Measurements from ENCODE around the gene LRBA. TPM values are rescaled to one million over a fixed set of nuclear protein-coding genes. Genes with fewer than 3 reads are reported as not detected.
"Not testable (repeated sequence)": the region's sequence is repeated elsewhere in the genome, so short reads cannot be mapped to it uniquely, and the experiment has no call there.

LRBA gene
- total and polyA plus RNA-seq, 9 donors: 9.7 to 49.2 (median 30.4) TPM

DNA sequence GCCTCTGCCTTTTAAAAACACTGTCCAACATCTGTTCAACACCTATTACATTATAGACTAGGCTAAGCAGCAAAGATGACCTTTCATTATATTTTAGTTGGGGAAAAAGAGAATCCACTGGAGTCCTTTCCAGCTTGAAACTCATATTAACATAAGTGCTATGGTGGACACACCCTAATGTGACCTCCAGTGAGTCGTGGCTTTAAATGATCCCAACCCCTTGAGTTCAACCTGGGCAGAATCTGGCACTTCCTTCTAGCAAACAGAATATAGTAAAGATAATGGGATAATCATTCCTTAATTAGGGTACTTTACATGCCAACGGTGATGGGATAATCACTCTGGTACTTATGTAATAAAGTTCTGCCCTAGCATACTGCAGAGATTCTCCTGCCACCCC lies 270.5 kb downstream of the LRBA start:
- Histone ChIP-seq H3K27me3 (no peaks in the 10 kb centered on the region), H3K9me3 (no peaks in the 10 kb centered on the region), H3K27ac (no peak overlapping the region), H3K4me1 (ENCODE audit: insufficient read depth) (no peaks in the 10 kb centered on the region), H3K4me3 (no peak overlapping the region), H3K36me3 (no peaks in the 10 kb centered on the region)
- 81 to 95% (median 91%) methylated on average over 2 of the region's 2 CpGs for WGBS, 3 donors
- TF ChIP-seq POLR2A (IDR thresholded peaks at IDR 0.05) (no peak), EP300 (IDR thresholded peaks at IDR 0.05) (no peak)
- TF ChIP-seq, protein P1, sequence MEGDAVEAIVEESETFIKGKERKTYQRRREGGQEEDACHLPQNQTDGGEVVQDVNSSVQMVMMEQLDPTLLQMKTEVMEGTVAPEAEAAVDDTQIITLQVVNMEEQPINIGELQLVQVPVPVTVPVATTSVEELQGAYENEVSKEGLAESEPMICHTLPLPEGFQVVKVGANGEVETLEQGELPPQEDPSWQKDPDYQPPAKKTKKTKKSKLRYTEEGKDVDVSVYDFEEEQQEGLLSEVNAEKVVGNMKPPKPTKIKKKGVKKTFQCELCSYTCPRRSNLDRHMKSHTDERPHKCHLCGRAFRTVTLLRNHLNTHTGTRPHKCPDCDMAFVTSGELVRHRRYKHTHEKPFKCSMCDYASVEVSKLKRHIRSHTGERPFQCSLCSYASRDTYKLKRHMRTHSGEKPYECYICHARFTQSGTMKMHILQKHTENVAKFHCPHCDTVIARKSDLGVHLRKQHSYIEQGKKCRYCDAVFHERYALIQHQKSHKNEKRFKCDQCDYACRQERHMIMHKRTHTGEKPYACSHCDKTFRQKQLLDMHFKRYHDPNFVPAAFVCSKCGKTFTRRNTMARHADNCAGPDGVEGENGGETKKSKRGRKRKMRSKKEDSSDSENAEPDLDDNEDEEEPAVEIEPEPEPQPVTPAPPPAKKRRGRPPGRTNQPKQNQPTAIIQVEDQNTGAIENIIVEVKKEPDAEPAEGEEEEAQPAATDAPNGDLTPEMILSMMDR (IDR thresholded peaks at IDR 0.05): no peak
- intact Hi-C loops (cut with DNase I): no loop called here
- no peak for DNase-seq

DNA sequence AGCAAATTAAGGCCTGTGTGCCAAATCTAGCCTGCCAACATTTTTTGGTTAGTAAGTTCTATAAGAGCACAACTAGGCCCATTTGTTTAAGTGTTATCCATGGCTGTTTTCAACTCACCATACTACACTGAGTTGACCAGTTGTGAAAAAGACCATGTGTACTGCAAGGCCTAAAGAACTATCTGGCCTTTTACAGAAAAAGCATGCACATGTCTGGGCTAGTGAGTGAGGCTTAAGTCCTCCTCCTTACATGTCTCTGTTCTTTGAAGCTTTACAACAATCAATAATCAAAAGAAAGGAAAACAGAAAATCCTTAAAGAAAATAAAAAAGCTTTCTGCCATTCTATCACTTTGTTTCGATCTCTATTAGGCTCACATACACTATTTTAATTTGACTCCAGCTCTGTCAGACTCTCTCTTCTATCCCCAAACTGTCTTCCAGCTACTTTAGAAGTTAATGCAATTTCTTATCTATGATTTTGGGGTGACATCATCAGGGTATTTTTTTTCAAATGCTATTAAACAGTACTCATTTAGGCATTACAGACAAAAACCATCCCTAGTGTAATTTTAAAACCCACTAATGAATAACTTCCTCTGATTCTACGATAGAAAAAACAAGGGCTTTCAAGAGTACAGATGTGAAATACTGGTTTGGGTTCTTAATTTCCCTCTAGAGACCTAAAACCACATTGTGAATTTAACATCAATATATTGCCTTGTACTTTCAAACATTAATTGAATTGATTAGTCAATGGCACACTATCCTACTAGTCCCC lies 271.3 kb downstream of the LRBA start:
- Histone ChIP-seq H3K27me3 (no peaks in the 10 kb centered on the region), H3K4me3 (no peak overlapping the region), H3K27ac (no peak overlapping the region), H3K36me3 (no peaks in the 10 kb centered on the region), H3K9me3 (no peaks in the 10 kb centered on the region), H3K4me1 (ENCODE audit: insufficient read depth) (no peaks in the 10 kb centered on the region)
- WGBS, 3 donors: 75 to 91% (median 82%) methylated on average over 2 of the region's 2 CpGs
- TF ChIP-seq EP300 (IDR thresholded peaks at IDR 0.05): no peak
- TF ChIP-seq, protein P1 (IDR thresholded peaks at IDR 0.05): no peak
- TF ChIP-seq POLR2A (IDR thresholded peaks at IDR 0.05): no peak
- intact Hi-C loops (cut with DNase I): no loop called here
- DNase-seq: no peak

DNA sequence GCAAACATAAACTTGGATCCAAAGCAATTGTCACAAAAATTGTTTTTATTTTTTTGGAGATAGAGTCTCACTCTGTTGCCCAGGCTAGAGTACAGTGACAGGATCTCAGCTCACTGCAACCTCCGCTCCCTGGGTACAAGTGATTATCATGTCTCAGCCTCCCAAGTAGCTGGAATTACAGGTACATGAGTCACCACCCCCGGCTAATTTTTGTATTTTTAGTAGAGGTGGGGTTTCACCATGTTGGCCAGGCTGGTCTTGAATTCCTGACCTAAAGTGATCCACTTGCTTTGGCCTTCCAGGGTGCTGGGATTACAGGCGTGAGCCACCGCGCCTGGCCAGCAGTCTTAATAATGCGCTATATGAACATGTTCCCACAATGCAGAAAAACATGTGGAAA lies 272.2 kb downstream of the LRBA start:
- H3K27ac ChIP-seq; H3K27me3 ChIP-seq; H3K9me3 ChIP-seq; intact Hi-C loops (cut with DNase I); H3K4me3 ChIP-seq; H3K4me1 ChIP-seq (ENCODE audit: insufficient read depth); DNase-seq; H3K36me3 ChIP-seq: not testable (repeated sequence)
- WGBS, 3 donors: 79 to 81% (median 81%) methylated on average over 6 of the region's 6 CpGs

DNA sequence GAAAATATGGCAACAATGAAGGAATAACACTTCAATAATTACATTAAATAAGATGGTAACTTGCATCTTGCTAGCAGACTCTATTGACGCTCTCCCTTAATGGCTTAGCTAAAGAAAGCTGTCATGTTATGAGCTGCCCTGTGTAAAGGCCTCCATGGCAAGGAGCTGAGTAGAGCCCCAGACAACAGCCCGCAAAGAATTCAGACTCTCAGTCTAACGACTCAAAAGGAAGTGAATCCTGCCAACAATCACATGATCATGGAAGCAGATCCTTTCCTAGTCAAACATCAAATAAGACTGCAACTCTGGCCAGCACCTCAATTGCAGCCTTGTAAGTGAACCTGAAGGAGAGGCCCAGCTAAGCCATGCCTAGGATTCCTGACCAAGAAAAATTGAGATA lies 275.5 kb downstream of the LRBA start:
- Histone ChIP-seq H3K9me3 (no peaks in the 10 kb centered on the region), H3K36me3 (no peaks in the 10 kb centered on the region), H3K27me3 (no peaks in the 10 kb centered on the region), H3K4me1 (ENCODE audit: insufficient read depth) (no peaks in the 10 kb centered on the region), H3K4me3 (no peak overlapping the region), H3K27ac (no peak overlapping the region)
- 86 to 89% (median 87%) methylated on average over 3 of the region's 3 CpGs for WGBS, 3 donors
- no peak for TF ChIP-seq POLR2A (IDR thresholded peaks at IDR 0.05)
- TF ChIP-seq, protein P1 (IDR thresholded peaks at IDR 0.05): no peak
- no peak for TF ChIP-seq EP300 (IDR thresholded peaks at IDR 0.05)
- intact Hi-C loops (cut with DNase I): no loop called here
- DNase-seq: no peak

DNA sequence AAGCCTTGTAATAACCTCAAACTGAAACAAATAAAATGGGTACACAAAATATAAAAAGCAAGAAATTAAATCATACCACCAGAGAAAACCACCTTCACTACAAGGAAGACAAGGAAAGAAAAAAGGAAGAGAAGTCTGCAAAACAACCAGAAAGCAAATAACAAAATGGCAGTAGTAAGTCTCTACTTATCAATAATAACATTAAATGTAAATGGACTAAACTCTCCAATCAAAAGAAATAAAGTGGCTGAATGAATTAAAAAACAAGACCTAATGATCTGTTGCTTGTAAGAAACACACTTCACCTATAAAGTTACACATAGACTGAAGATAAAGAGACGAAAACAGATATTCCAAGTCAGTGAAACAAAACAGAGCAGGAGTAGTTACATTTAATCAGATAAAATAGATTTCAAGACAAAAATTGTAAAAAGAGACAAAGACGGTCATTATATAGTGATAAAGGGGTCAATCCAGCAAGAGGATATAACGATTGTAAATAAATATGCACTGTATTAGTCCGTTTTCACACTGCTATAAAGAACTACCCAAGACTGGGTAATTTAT lies 289.0 kb downstream of the LRBA start:
- 69 to 74% (median 72%) methylated on average over 4 of the region's 4 CpGs for WGBS, 3 donors
- Histone ChIP-seq H3K9me3 (no peaks in the 10 kb centered on the region), H3K4me1 (ENCODE audit: insufficient read depth) (no peaks in the 10 kb centered on the region), H3K4me3 (no peak overlapping the region), H3K36me3 (no peaks in the 10 kb centered on the region), H3K27ac (no peak overlapping the region), H3K27me3 (no peaks in the 10 kb centered on the region)
- DNase-seq: no peak
- intact Hi-C loops (cut with DNase I): no loop called here
- TF ChIP-seq EP300 (IDR thresholded peaks at IDR 0.05) (no peak), POLR2A (IDR thresholded peaks at IDR 0.05) (no peak)
- TF ChIP-seq, protein P1 (IDR thresholded peaks at IDR 0.05): no peak

All from ovary (tissue), 9 donors.